ENCODE data around the gene ZBP1.

ZBP1 gene

DNA sequence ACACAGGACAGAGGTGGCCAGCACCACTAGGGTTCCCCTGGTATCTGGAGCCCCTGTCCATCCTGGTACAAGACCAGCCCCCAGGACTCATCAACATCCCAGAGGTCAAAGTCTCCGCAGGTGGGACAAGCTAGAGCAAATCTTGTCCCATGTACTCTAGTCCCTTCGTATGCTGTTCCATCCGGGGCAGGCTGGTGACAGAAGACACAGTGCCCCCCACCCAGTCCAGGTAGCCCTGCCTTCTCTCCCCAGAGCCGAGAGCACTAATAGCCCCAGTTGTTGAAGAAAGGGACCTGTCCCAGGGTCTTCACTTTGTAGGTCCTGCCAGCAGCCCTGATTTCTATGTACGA lies 38.2 kb downstream of the ZBP1 start:
- TF ChIP-seq, protein P1, sequence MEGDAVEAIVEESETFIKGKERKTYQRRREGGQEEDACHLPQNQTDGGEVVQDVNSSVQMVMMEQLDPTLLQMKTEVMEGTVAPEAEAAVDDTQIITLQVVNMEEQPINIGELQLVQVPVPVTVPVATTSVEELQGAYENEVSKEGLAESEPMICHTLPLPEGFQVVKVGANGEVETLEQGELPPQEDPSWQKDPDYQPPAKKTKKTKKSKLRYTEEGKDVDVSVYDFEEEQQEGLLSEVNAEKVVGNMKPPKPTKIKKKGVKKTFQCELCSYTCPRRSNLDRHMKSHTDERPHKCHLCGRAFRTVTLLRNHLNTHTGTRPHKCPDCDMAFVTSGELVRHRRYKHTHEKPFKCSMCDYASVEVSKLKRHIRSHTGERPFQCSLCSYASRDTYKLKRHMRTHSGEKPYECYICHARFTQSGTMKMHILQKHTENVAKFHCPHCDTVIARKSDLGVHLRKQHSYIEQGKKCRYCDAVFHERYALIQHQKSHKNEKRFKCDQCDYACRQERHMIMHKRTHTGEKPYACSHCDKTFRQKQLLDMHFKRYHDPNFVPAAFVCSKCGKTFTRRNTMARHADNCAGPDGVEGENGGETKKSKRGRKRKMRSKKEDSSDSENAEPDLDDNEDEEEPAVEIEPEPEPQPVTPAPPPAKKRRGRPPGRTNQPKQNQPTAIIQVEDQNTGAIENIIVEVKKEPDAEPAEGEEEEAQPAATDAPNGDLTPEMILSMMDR (conservative IDR thresholded peaks at IDR 0.05; ENCODE audit: low read depth, low read length) = no peak
- no peak for DNase-seq (ENCODE audit: low read depth)
- H3K4me3 ChIP-seq (ENCODE audit: low read length) = no peak overlapping the region

DNA sequence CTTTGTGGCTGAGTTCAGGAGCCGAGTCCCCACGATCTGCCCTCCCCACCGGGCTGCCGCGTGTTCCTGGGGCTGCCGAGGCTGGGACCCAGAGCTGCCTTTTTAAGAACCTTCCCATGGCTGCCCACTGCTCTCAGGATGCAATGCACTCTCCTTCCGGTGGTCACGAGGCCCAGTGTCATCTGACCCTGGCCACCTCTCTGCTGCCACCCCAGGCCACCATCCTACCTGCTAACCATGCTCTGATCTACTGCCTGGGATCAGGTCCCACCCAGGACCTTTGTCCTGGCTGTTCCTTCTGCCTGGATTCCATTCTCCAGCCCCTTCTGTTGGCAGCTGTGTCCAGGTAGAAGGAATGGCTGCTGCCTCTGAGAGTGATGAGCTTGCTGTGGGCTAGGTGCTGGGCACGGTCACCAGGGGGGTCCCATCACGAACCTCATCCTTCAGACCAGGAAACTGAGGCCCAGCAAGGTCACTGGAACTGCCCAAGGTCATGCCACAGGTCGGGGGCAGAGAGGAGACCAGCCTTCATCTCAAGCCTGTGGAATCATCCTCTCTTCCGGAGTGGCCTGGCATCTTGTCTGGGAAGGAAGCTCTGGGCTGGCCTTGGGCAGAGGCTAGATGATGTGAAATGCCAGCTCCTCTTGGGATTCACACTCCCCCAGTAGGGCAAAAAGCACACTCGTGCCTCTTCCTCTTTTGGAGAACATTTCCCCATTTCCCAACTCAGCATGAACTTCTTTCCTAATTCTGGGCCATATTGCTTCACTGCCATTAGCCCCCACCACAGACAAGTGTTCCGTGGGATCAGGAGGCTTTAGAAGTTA lies 38.8 kb downstream of the ZBP1 start:
- TF ChIP-seq, protein P1 (conservative IDR thresholded peaks at IDR 0.05; ENCODE audit: low read depth, low read length) = no peak
- DNase-seq (ENCODE audit: low read depth) = no peak
- H3K4me3 ChIP-seq (ENCODE audit: low read length) = no peak overlapping the region

DNA sequence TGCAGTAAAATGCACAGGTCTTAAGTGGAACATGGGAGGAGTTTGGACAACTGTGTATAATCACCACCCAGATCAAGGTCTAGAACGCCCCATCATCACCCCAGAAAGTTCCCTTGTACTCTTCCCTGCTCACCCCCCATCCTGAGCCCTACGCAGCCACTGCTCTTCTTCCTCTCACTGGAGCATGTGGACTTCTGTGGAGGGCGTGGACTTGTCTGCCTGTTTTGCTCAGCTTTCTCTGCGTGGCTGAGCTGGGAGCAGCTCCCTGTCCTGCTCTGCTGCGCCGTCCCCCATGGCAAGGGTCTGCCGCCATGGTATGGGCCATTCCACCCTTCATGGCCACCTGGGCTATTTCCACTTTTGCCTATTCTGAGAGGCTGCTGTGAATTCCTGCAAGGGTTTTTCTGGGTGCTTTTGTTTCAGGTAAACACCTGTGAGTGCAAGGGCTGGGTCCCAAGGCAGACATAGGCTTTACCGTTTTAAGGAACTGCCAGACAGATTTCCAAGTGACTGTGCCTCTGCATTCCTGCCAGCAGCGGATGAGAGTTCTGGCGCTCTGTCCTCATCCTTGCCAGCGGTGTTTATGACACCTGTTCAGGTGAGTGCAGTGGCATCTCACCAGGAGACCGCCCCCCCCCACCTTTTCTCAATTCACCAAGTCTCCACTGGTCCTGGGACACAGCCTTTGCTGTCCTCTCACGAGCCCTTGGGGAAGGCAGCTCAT lies 39.6 kb downstream of the ZBP1 start:
- TF ChIP-seq, protein P1 (conservative IDR thresholded peaks at IDR 0.05; ENCODE audit: low read depth, low read length) = no peak
- DNase-seq (ENCODE audit: low read depth) = no peak
- no peak overlapping the region for H3K4me3 ChIP-seq (ENCODE audit: low read length)

DNA sequence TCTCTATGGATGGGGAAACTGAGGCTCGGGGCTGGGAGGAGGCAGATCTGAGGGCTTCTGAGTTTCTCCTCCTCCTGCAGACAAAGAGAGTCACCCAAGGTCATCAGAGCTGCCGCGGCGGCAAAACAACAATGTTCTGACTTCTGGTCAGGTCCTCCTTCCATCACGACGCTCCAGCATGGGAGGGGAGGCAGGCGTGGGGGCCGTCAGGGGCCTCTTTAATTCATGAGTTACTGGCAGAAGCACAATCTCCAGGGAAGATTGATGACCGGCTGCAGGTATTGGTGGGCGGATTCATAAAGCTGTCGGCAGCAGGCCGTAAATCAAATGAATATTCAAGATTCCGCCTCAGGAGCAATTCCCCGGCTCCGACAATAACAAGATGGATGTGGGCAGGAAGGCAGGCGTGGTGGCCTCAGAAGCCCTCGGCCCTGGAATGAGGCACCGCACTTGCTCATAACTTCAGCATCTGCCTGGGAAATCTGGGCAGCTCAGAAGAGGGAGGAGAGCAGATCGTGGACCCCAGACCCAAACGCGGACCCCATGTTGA lies 40.3 kb downstream of the ZBP1 start:
- TF ChIP-seq, protein P1 (conservative IDR thresholded peaks at IDR 0.05; ENCODE audit: low read depth, low read length) = no peak
- H3K4me3 ChIP-seq (ENCODE audit: low read length) = no peak overlapping the region
- no peak for DNase-seq (ENCODE audit: low read depth)

DNA sequence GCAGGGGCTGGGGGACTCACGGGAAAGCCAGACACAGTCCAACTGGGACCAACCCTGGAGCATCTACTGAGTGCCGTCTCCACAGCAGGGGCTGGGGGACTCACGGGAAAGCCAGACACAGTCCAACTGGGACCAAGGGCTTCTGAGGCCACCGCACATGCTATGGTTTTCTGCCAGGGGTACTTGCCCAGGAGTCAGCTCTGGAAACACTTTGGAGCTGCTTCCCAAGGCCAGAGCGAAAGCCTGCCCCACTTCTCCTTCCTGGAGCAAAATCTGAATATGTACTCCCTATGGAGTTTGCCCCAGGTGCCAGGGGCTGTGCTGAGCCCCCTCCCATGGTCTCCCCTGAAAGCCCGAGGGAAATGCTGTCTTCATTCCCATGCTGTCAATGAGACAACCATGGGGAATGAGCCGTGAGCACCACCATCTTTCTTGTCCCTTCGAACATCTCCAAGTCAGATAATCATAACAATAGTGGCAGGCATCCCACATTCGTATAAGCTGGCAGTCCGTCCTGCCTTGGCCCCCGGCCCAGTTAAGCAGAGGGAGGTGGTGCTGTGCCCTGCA lies 40.8 kb downstream of the ZBP1 start:
- TF ChIP-seq, protein P1 (conservative IDR thresholded peaks at IDR 0.05; ENCODE audit: low read depth, low read length) = no peak
- no peak for DNase-seq (ENCODE audit: low read depth)
- no peak overlapping the region for H3K4me3 ChIP-seq (ENCODE audit: low read length)

DNA sequence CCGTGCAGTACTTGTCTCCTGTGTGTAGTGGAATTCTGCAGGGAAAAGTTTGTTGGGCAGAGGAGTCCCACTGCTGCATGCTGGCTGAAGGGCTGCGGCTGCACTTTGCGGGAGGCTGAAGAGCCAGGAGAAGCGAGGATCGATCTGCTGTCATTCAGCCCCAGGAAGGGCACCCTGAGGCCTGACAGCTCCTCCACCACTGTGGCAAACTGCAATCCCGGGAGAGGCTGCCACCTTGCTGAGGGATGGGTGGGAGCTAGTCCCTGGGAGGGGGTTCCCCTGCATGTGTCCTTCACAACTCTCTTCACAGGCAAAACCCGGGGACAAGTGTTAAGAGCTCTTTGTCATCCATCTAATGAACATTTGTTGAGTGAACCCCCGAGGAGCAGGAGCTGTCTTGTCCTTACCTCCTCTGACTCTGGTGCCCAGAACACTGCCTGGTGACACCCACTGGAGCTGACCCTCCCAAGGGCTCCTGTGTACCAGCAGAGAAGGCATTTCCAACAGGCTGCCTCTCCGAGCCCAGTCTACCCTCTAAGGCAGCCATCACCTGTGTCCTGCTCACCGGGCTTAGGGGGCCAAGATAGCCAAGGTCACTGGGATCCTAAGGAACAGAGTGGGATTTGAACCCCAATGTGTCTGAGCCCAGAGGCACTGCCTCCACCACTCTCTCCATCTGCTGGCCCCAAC lies 41.6 kb downstream of the ZBP1 start:
- DNase-seq (ENCODE audit: low read depth) = no peak
- no peak overlapping the region for H3K4me3 ChIP-seq (ENCODE audit: low read length)
- TF ChIP-seq, protein P1 (conservative IDR thresholded peaks at IDR 0.05; ENCODE audit: low read depth, low read length) = no peak

Measured in retinal pigment epithelial cell (primary cell).